B cell (primary cell): ENCODE data around the gene DNAH2. TPM values are rescaled to one million over a fixed set of nuclear protein-coding genes. Genes with fewer than 3 reads are reported as not detected.

Experiments
- ATAC-seq: fragments of 200-7000 bp; cut with Tn5 transposase; one replicate; pipeline ENCODE4 v1.10.0; 2021; ENCODE audit warnings: low read depth, mild to moderate bottlenecking, moderate number of reproducible peaks, moderate library complexity
- CTCF ChIA-PET: fragments of 350-600 bp; sonication (Branson Sonifier 250); formaldehyde crosslinking; loops from one replicate; lab custom pipeline; 2021; ENCODE audit warnings: antibody characterized with exemption, inconsistent platforms; lab: Charles Lee
- POLR2A ChIA-PET: fragments of 350-600 bp; sonication (Branson Sonifier 250); formaldehyde crosslinking; loops from one replicate; lab custom pipeline; 2021; ENCODE audit warnings: antibody characterized with exemption; lab: Charles Lee
- DNase-seq: peaks from one replicate; pipeline ENCODE4 v3.0.0; 2013
- H2AFZ ChIP-seq: 2 replicates; pipeline ENCODE4 v1.6.1; 2012; ENCODE audit warnings: mild to moderate bottlenecking, low read depth, low read length; ENCODE audit not compliant: insufficient read depth, poor library complexity, severe bottlenecking
- H3K27ac ChIP-seq, 2 donors: 1 replicate in 1 of 2; 2 replicates in 1 of 2; pipeline ENCODE4 v1.5.1; 2012 to 2013; ENCODE audit warnings: low read length in 2 of 2, mild to moderate bottlenecking in 2 of 2, moderate library complexity in 1 of 2
- H3K27me3 ChIP-seq, 4 experiments: fragments of 200-600 bp in 1 of 4; sonication (generic) in 1 of 4; replicated peaks in 1 of 4; 1 replicate in 2 of 4; 2 replicates in 2 of 4; pipeline versions ENCODE4 v1.6.1 to v1.7.0; 2013 to 2016; ENCODE audit warnings: low read length in 3 of 4, mild to moderate bottlenecking in 2 of 4, mixed read lengths in 1 of 4, moderate library complexity in 1 of 4; ENCODE audit not compliant: insufficient read depth in 4 of 4, control insufficient read depth in 3 of 4; ENCODE audit errors: control extremely low read depth in 1 of 4
- H3K36me3 ChIP-seq, 2 experiments: replicated peaks in 1 of 2; 1 replicate in 1 of 2; 2 replicates in 1 of 2; pipeline versions ENCODE4 v1.6.1 to v1.7.1; 2013; ENCODE audit warnings: low read length in 1 of 2; ENCODE audit not compliant: insufficient read depth in 2 of 2, control insufficient read depth in 1 of 2; ENCODE audit errors: control extremely low read depth in 1 of 2, extremely low read depth in 1 of 2
- H3K4me1 ChIP-seq, 2 donors: fragments of 200-600 bp in 1 of 2; sonication (generic) in 1 of 2; 1 replicate in 1 of 2; 2 replicates in 1 of 2; pipeline versions ENCODE4 v1.5.1 to v1.6.1; 2013 to 2017; ENCODE audit warnings: low read length in 2 of 2; ENCODE audit not compliant: control insufficient read depth in 2 of 2, insufficient read depth in 2 of 2
- H3K4me2 ChIP-seq: replicated peaks from 2 replicates; pipeline ENCODE3; 2012; ENCODE audit warnings: mild to moderate bottlenecking, low read depth, low read length; ENCODE audit not compliant: poor library complexity, severe bottlenecking
- H3K4me3 ChIP-seq, 5 experiments: fragments of 200-600 bp in 1 of 5; sonication (generic) in 1 of 5; 1 replicate in 3 of 5; 2 replicates in 2 of 5; pipeline versions ENCODE4 v1.5.1 to v1.7.0; 2011 to 2016; ENCODE audit warnings: low read length in 4 of 5, mild to moderate bottlenecking in 4 of 5, low read depth in 2 of 5, control low read depth in 1 of 5, moderate library complexity in 1 of 5; ENCODE audit not compliant: insufficient read depth in 1 of 5; ENCODE audit errors: control extremely low read depth in 1 of 5, extremely low read depth in 1 of 5
- H3K79me2 ChIP-seq: fragments of 200-600 bp; sonication (generic); one replicate; pipeline ENCODE4 v1.6.0; 2016; ENCODE audit warnings: low read length; ENCODE audit not compliant: control insufficient read depth, insufficient read depth
- H3K9ac ChIP-seq: fragments of 200-600 bp; sonication (generic); 2 replicates; pipeline ENCODE4 v1.6.1; 2017; ENCODE audit warnings: mild to moderate bottlenecking, low read length, moderate library complexity
- H3K9me3 ChIP-seq, 3 donors: one replicate each; pipeline versions ENCODE4 v1.6.1 to v1.7.1; 2013; ENCODE audit warnings: low read length in 2 of 3; ENCODE audit not compliant: control insufficient read depth in 2 of 3, insufficient read depth in 1 of 3; ENCODE audit errors: control extremely low read depth in 1 of 3
- H4K20me1 ChIP-seq: 2 replicates; pipeline ENCODE4 v1.6.0; 2012; ENCODE audit warnings: mild to moderate bottlenecking, low read length; ENCODE audit not compliant: insufficient read depth, control insufficient read depth, poor library complexity, severe bottlenecking
- H3K27ac Mint-ChIP-seq: one replicate; pipeline ENCODE4 v1.8.0; 2021; ENCODE audit warnings: mixed read lengths
- H3K27me3 Mint-ChIP-seq: one replicate; pipeline ENCODE4 v1.8.0; 2021; ENCODE audit warnings: mixed read lengths
- H3K4me1 Mint-ChIP-seq: one replicate; pipeline ENCODE4 v1.8.0; 2021; ENCODE audit warnings: mixed read lengths
- H3K4me3 Mint-ChIP-seq: one replicate; pipeline ENCODE4 v1.8.0; 2021; ENCODE audit warnings: mixed read lengths
- H3K9me3 Mint-ChIP-seq: one replicate; pipeline ENCODE4 v1.8.0; 2022; ENCODE audit warnings: mixed read lengths; ENCODE audit not compliant: insufficient read depth
- CTCF ChIP-seq: fragments of 200-600 bp; IDR thresholded peaks from one replicate; pipeline ENCODE4 v1.8.0; 2022; ENCODE audit warnings: antibody characterized with exemption, mild to moderate bottlenecking
- EZH2 ChIP-seq: IDR thresholded peaks from 2 replicates; pipeline ENCODE4 v1.6.1; 2012; ENCODE audit warnings: borderline replicate concordance, low read depth, mild to moderate bottlenecking, moderate library complexity, low read length; ENCODE audit not compliant: insufficient read depth, poor library complexity, severe bottlenecking
- WGBS: methylation state at CpG from one replicate; pipeline ENCODE4 v1.1.5; 2013; ENCODE audit warnings: missing lambda C conversion rate; ENCODE audit not compliant: insufficient coverage; 5-methylcytosine and 5-hydroxymethylcytosine counted together
- intact Hi-C: fragments of 100-400 bp; cut with micrococcal nuclease; formaldehyde crosslinking; loops from one replicate; pipeline ENCODE4 v1.10.0; 2022
- polyA plus RNA-seq: library from polyadenylated mRNA; depleted of rRNA; stranded (reverse); fragments of >200 nt; gene quantifications from 2 replicates; pipeline ENCODE4 v1.2.3, GENCODE V29; 2012
- total RNA-seq, 2 donors: library from RNA; stranded (reverse); fragments of 120-200 nt in 1 of 2; gene quantifications; 1 replicate in 1 of 2; 2 replicates in 1 of 2; pipeline versions ENCODE4 v1.2.3 to v1.2.4, GENCODE V29; 2013 to 2022

The DNAH2 gene
- total and polyA plus RNA-seq, 2 donors (not counting 1 experiment from before 2014, with no cell fraction given): 0.03 TPM; not detected in 1

- Histone ChIP-seq H3K36me3 (no peaks in the 10 kb centered on the region), H3K9me3 (no peaks in the 10 kb centered on the region), H2AFZ (no peak overlapping the region), H3K4me1 (peaks cover 36 to 43% of the 10 kb centered on the region in 2 donors), H3K4me2 (no peak overlapping the region), H3K9ac (no peak overlapping the region), H3K27ac (no peak overlapping the region), H3K4me3 (no peak overlapping the region), H3K27me3 (no peaks in the 10 kb centered on the region), H3K79me2 (peaks cover 20% of the 10 kb centered on the region), H4K20me1 (no peaks in the 10 kb centered on the region)
- DNase-seq (no peak), ATAC-seq (no peak)
- Mint-ChIP-seq H3K27me3 (no peaks in the 10 kb centered on the region), H3K9me3 (no peaks in the 10 kb centered on the region), H3K27ac (no peak overlapping the region), H3K4me1 (peaks cover 3% of the 10 kb centered on the region), H3K4me3 (no peak overlapping the region)
- CTCF ChIA-PET: interaction anchor here (0.9 to 1.1 kb wide), 3 partner anchors 19 to 107 kb away, joined by 3 read pairs; partner anchors contain the start of gene TRAPPC1
- POLR2A ChIA-PET: interaction anchor here (1.4 kb wide), 1 partner anchor 12 kb away, joined by 3 read pairs; no protein-coding TSS in a partner anchor
- WGBS: 90% methylated on average over 2 of the region's 3 CpGs
- TF ChIP-seq CTCF (no peak), EZH2 (no peak)
- intact Hi-C loops: loop anchor here (10.0 kb wide), 1 partner anchor 138 kb away; no protein-coding TSS in a partner anchor
Measured at GRCh38 chr17:7882629-7883028, 165.1 kb downstream of the DNAH2 start.

Other genes starting within 250 kb of the DNAH2 start
- gene ZBTB4, start 238.1 kb upstream of the DNAH2 start, total RNA-seq: 59.4 and 62.4 TPM in 2 replicates
- 16.0 and 19.2 TPM in 2 replicates for gene ZBTB4, start 238.1 kb upstream of the DNAH2 start, polyA plus RNA-seq
- gene SLC35G6, start 236.3 kb upstream of the DNAH2 start, total RNA-seq: 0.30 TPM in 1 of 2 replicates, not detected in the other
- 0.04 TPM in 1 of 2 replicates, not detected in the other for gene SLC35G6, start 236.3 kb upstream of the DNAH2 start, polyA plus RNA-seq
- 225 and 240 TPM in 2 replicates for gene POLR2A, start 233.4 kb upstream of the DNAH2 start, total RNA-seq
- 56.5 and 77.6 TPM in 2 replicates for gene POLR2A, start 233.4 kb upstream of the DNAH2 start, polyA plus RNA-seq
- 40.6 and 44.5 TPM in 2 replicates for gene TNFSF12, start 168.7 kb upstream of the DNAH2 start, total RNA-seq
- 31.7 and 53.4 TPM in 2 replicates for gene TNFSF12, start 168.7 kb upstream of the DNAH2 start, polyA plus RNA-seq
- 14.7 and 16.0 TPM in 2 replicates for gene TNFSF13, start 159.0 kb upstream of the DNAH2 start, total RNA-seq
- gene TNFSF13, start 159.0 kb upstream of the DNAH2 start, polyA plus RNA-seq: 18.1 and 20.2 TPM in 2 replicates
- 44.4 and 45.1 TPM in 2 replicates for gene SENP3, start 155.8 kb upstream of the DNAH2 start, total RNA-seq
- 54.1 and 57.1 TPM in 2 replicates for gene SENP3, start 155.8 kb upstream of the DNAH2 start, polyA plus RNA-seq
- gene CD68, start 138.1 kb upstream of the DNAH2 start, total RNA-seq: 10.8 and 12.9 TPM in 2 replicates
- gene CD68, start 138.1 kb upstream of the DNAH2 start, polyA plus RNA-seq: 0.66 and 3.9 TPM in 2 replicates
- 29.7 and 31.7 TPM in 2 replicates for gene MPDU1, start 133.9 kb upstream of the DNAH2 start, total RNA-seq
- gene MPDU1, start 133.9 kb upstream of the DNAH2 start, polyA plus RNA-seq: 47.8 and 51.5 TPM in 2 replicates
- 0.51 and 0.96 TPM in 2 replicates for gene SOX15, start 127.7 kb upstream of the DNAH2 start, total RNA-seq
- gene SOX15, start 127.7 kb upstream of the DNAH2 start, polyA plus RNA-seq: 0.18 and 0.49 TPM in 2 replicates
- gene FXR2, start 102.8 kb upstream of the DNAH2 start, total RNA-seq: 44.7 and 45.8 TPM in 2 replicates
- 37.2 and 40.1 TPM in 2 replicates for gene FXR2, start 102.8 kb upstream of the DNAH2 start, polyA plus RNA-seq
- gene SAT2, start 89.9 kb upstream of the DNAH2 start, total RNA-seq: 68.8 and 83.6 TPM in 2 replicates
- gene SAT2, start 89.9 kb upstream of the DNAH2 start, polyA plus RNA-seq: 33.8 and 46.2 TPM in 2 replicates
- gene SHBG, start 87.6 kb upstream of the DNAH2 start, total RNA-seq: not detected in 2 replicates
- gene SHBG, start 87.6 kb upstream of the DNAH2 start, polyA plus RNA-seq: 0.10 TPM in 1 of 2 replicates, not detected in the other
- gene ATP1B2, start 66.8 kb upstream of the DNAH2 start, total RNA-seq: 0.27 and 0.39 TPM in 2 replicates
- gene ATP1B2, start 66.8 kb upstream of the DNAH2 start, polyA plus RNA-seq: 0.12 TPM in 1 of 2 replicates, not detected in the other
- 89.9 and 101 TPM in 2 replicates for gene TP53, start 30.3 kb upstream of the DNAH2 start, total RNA-seq
- 59.4 and 76.1 TPM in 2 replicates for gene TP53, start 30.3 kb upstream of the DNAH2 start, polyA plus RNA-seq
- gene WRAP53, start 29.3 kb upstream of the DNAH2 start, total RNA-seq: 17.2 and 18.2 TPM in 2 replicates
- 12.0 and 13.1 TPM in 2 replicates for gene WRAP53, start 29.3 kb upstream of the DNAH2 start, polyA plus RNA-seq
- not detected in 2 replicates for gene EFNB3, start 12.5 kb upstream of the DNAH2 start, total RNA-seq
- not detected in 2 replicates for gene EFNB3, start 12.5 kb upstream of the DNAH2 start, polyA plus RNA-seq
- gene KDM6B, start 116.5 kb downstream of the DNAH2 start, total RNA-seq: 106 and 110 TPM in 2 replicates
- gene KDM6B, start 116.5 kb downstream of the DNAH2 start, polyA plus RNA-seq: 18.6 and 49.2 TPM in 2 replicates
- gene TMEM88, start 137.3 kb downstream of the DNAH2 start, total RNA-seq: 5.1 and 6.0 TPM in 2 replicates
- gene TMEM88, start 137.3 kb downstream of the DNAH2 start, polyA plus RNA-seq: 9.5 and 15.9 TPM in 2 replicates
- gene NAA38, start 139.8 kb downstream of the DNAH2 start, total RNA-seq: 20.0 and 22.0 TPM in 2 replicates
- gene NAA38, start 139.8 kb downstream of the DNAH2 start, polyA plus RNA-seq: 37.6 and 80.5 TPM in 2 replicates
- gene CYB5D1, start 140.3 kb downstream of the DNAH2 start, total RNA-seq: 8.5 and 10.2 TPM in 2 replicates
- 6.1 and 6.3 TPM in 2 replicates for gene CYB5D1, start 140.3 kb downstream of the DNAH2 start, polyA plus RNA-seq
- 69.1 and 75.5 TPM in 2 replicates for gene CHD3, start 171.0 kb downstream of the DNAH2 start, total RNA-seq
- gene CHD3, start 171.0 kb downstream of the DNAH2 start, polyA plus RNA-seq: 68.1 and 133 TPM in 2 replicates
- 3.8 and 4.3 TPM in 2 replicates for gene RNF227, start 198.5 kb downstream of the DNAH2 start, total RNA-seq
- gene RNF227, start 198.5 kb downstream of the DNAH2 start, polyA plus RNA-seq: 5.8 and 11.8 TPM in 2 replicates
- gene KCNAB3, start 212.1 kb downstream of the DNAH2 start, total RNA-seq: 11.4 and 15.5 TPM in 2 replicates
- 16.3 and 25.7 TPM in 2 replicates for gene KCNAB3, start 212.1 kb downstream of the DNAH2 start, polyA plus RNA-seq
- gene TRAPPC1, start 214.2 kb downstream of the DNAH2 start, total RNA-seq: 86.0 and 118 TPM in 2 replicates
- gene TRAPPC1, start 214.2 kb downstream of the DNAH2 start, polyA plus RNA-seq: 107 and 173 TPM in 2 replicates
- gene CNTROB, start 214.5 kb downstream of the DNAH2 start, total RNA-seq: 34.8 and 40.4 TPM in 2 replicates
- gene CNTROB, start 214.5 kb downstream of the DNAH2 start, polyA plus RNA-seq: 23.1 and 40.7 TPM in 2 replicates